A673 (cell line): ENCODE data around the gene NTRK1.

ENCODE experiments used
- CTCF ChIP-seq: fragments of 300-800, 200-600 bp; sonication (generic); conservative IDR thresholded peaks from 2 replicates; pipeline ENCODE4 v1.5.1; 2017; ENCODE audit warnings: low read depth, mild to moderate bottlenecking, antibody characterized with exemption, low read length, moderate library complexity, mixed read lengths
- EZH2 ChIP-seq: fragments of 200-600 bp; sonication (generic); IDR thresholded peaks from 2 replicates; pipeline ENCODE4 v1.6.1; 2017; ENCODE audit warnings: borderline replicate concordance, low read depth, mild to moderate bottlenecking, mixed read lengths, antibody characterized with exemption, low read length; ENCODE audit not compliant: poor library complexity, severe bottlenecking

GRCh38 chr1:156814571-156815260 is 45.9 kb upstream of the NTRK1 start:
- TF ChIP-seq CTCF (no peak), EZH2 (no peak)
